Astrocyte of the spinal cord (primary cell): ENCODE results near the gene FBLN5.

Experiments used
- DNase-seq: peaks from one replicate; pipeline ENCODE4 v3.0.0; 2011; ENCODE audit warnings: low read depth, low spot score
- H3K4me3 ChIP-seq: 2 replicates; pipeline ENCODE4 v1.5.1; 2011; ENCODE audit warnings: low read depth, mild to moderate bottlenecking, low read length, moderate library complexity
- CTCF ChIP-seq: IDR thresholded peaks from 2 replicates; pipeline ENCODE4 v1.5.1; 2012; ENCODE audit warnings: low read depth, mild to moderate bottlenecking, low read length, inconsistent platforms
- in situ Hi-C: cut with HindIII; loops from 2 replicates; pipeline ENCODE4 v1.10.0; 2017; ENCODE audit warnings: low sequenced_read_pairs

FBLN5 gene

GRCh38 chr14:91884664-91885063 lies 62.8 kb downstream of the FBLN5 start:
- DNase-seq: no peak
- H3K4me3 ChIP-seq: no peak overlapping the region
- in situ Hi-C loops: no loop called here
- no peak for TF ChIP-seq CTCF

- no peak for TF ChIP-seq CTCF
- H3K4me3 ChIP-seq: no peak overlapping the region
- no peak for DNase-seq
- in situ Hi-C loops: no loop called here
Observed at GRCh38 chr14:91883753-91884152, 63.7 kb downstream of the FBLN5 start.

GRCh38 chr14:91882776-91883175 lies 64.7 kb downstream of the FBLN5 start:
- DNase-seq: no peak
- in situ Hi-C loops: no loop called here
- no peak for TF ChIP-seq CTCF
- H3K4me3 ChIP-seq: no peak overlapping the region

- in situ Hi-C loops: no loop called here
- no peak overlapping the region for H3K4me3 ChIP-seq
- TF ChIP-seq CTCF: no peak
- no peak for DNase-seq
Observed at GRCh38 chr14:91882369-91882768, 65.1 kb downstream of the FBLN5 start.

- no peak for TF ChIP-seq CTCF
- DNase-seq: no peak
- in situ Hi-C loops: no loop called here
- no peak overlapping the region for H3K4me3 ChIP-seq
Observed at GRCh38 chr14:91879196-91879595, 68.3 kb downstream of the FBLN5 start.

GRCh38 chr14:91878274-91878673 lies 69.2 kb downstream of the FBLN5 start:
- in situ Hi-C loops: no loop called here
- no peak overlapping the region for H3K4me3 ChIP-seq
- TF ChIP-seq CTCF: no peak
- DNase-seq: no peak

- no peak for TF ChIP-seq CTCF
- DNase-seq: no peak
- in situ Hi-C loops: no loop called here
- H3K4me3 ChIP-seq: no peak overlapping the region
Observed at GRCh38 chr14:91877376-91877915, 70.0 kb downstream of the FBLN5 start.
